Ishikawa (cell line): ENCODE results near the gene MCUB.

Experiments
- CREB1 ChIP-seq: IDR thresholded peaks from 2 replicates; pipeline ENCODE4 v1.6.1; 2012; ENCODE audit warnings: low read depth
- USF1 ChIP-seq: IDR thresholded peaks from 2 replicates; pipeline ENCODE4 v1.6.1; 2012
- TF ChIP-seq, protein P1 (sequence below): IDR thresholded peaks from 2 replicates; pipeline ENCODE4 v1.6.1; 2012

Gene MCUB

DNA sequence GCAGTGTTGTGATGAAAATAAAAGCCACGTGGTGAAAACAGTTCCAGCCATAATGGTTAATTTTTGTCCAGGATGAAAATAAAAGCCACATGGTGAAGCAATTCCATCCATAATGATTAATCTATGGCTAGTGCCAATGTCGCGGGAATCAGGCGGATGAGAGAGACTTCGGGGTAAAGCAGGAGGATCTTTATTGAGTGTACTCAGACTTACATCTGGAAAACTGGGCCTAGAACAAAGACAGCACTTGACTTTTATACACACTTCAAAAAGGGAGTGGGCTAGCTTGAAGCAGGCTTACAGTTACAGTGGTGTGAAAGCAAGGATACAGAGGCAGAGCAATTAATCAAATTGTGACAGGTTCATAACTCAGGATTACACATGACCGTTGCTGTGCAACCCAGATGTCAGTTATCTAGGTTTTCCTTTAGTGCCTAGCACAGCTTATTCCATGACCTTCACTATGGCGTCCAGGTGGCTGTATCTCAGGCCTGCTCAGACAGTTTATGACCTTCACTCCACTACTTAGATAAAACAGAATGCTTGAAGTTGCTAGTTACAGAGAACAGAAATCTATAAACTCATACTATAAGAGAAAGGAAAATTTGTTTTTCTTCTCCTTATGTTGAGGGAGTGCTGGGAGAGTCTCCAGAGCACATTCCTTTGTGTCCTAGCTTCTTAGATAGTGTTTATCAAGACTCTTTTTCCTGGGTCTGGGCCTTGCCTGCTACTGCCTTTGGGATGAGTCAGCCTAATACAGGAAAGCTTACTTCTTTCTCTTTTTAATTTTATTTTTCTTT is 175.7 kb downstream of the MCUB start:
- TF ChIP-seq USF1 (no peak), CREB1 (no peak)
- TF ChIP-seq, protein P1, sequence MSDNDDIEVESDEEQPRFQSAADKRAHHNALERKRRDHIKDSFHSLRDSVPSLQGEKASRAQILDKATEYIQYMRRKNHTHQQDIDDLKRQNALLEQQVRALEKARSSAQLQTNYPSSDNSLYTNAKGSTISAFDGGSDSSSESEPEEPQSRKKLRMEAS, result no peak
